Measurements from ENCODE around the gene CTIF.

- TF ChIP-seq POLR2A (IDR thresholded peaks at IDR 0.05): no peak
- TF ChIP-seq, protein P1, sequence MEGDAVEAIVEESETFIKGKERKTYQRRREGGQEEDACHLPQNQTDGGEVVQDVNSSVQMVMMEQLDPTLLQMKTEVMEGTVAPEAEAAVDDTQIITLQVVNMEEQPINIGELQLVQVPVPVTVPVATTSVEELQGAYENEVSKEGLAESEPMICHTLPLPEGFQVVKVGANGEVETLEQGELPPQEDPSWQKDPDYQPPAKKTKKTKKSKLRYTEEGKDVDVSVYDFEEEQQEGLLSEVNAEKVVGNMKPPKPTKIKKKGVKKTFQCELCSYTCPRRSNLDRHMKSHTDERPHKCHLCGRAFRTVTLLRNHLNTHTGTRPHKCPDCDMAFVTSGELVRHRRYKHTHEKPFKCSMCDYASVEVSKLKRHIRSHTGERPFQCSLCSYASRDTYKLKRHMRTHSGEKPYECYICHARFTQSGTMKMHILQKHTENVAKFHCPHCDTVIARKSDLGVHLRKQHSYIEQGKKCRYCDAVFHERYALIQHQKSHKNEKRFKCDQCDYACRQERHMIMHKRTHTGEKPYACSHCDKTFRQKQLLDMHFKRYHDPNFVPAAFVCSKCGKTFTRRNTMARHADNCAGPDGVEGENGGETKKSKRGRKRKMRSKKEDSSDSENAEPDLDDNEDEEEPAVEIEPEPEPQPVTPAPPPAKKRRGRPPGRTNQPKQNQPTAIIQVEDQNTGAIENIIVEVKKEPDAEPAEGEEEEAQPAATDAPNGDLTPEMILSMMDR (IDR thresholded peaks at IDR 0.05): no peak
- TF ChIP-seq EP300 (IDR thresholded peaks at IDR 0.05): no peak
These were observed 72.4 kb downstream of the CTIF start for GRCh38 chr18:48611203-48611602.
